Activated CD4-positive, alpha-beta T cell treated with anti-CD3 and anti-CD28 coated beads, Interleukin-2, amount 50 U/mL, for 16 hours (primary cell): ENCODE data around the gene NPR3.

Experiments used
- DNase-seq: peaks from one replicate; pipeline ENCODE4 v3.0.0-alpha.2; 2020

The NPR3 gene

GRCh38 chr5:32814141-32814540, 103.0 kb downstream of the NPR3 start:
- DNase-seq = no peak

GRCh38 chr5:32814620-32815019, 103.5 kb downstream of the NPR3 start:
- DNase-seq = no peak

- DNase-seq = no peak
These were observed 116.9 kb downstream of the NPR3 start for GRCh38 chr5:32827981-32828380.

GRCh38 chr5:32828492-32828891, 117.4 kb downstream of the NPR3 start:
- DNase-seq = no peak

GRCh38 chr5:32831624-32832023, 120.5 kb downstream of the NPR3 start:
- no peak for DNase-seq

GRCh38 chr5:32833127-32833526, 122.0 kb downstream of the NPR3 start:
- no peak for DNase-seq

- DNase-seq = no peak
These were observed 122.5 kb downstream of the NPR3 start for GRCh38 chr5:32833663-32834062.

- no peak for DNase-seq
These were observed 123.1 kb downstream of the NPR3 start for GRCh38 chr5:32834251-32834650.

- DNase-seq = no peak
These were observed 125.1 kb downstream of the NPR3 start for GRCh38 chr5:32836176-32836575.

- DNase-seq = no peak
These were observed 126.1 kb downstream of the NPR3 start for GRCh38 chr5:32837211-32837610.

- no peak for DNase-seq
These were observed 128.0 kb downstream of the NPR3 start for GRCh38 chr5:32839106-32839505.

- no peak for DNase-seq
These were observed 129.5 kb downstream of the NPR3 start for GRCh38 chr5:32840606-32841005.
